Measurements from ENCODE around the gene OR4X1.
"Not testable (repeated sequence)": the region's sequence is repeated elsewhere in the genome, so short reads cannot be mapped to it uniquely, and the experiment has no call there.

GRCh38 chr11:48230057-48230456 is 33.6 kb upstream of the OR4X1 start:
- not testable (repeated sequence) for TF ChIP-seq CTCF, POLR2A (IDR thresholded peaks at IDR 0.05)

All from uterus (tissue), 2 donors.